ENCODE results near the gene RGS1. TPM values are rescaled to one million over a fixed set of nuclear protein-coding genes. Genes with fewer than 3 reads are reported as not detected.

Gene RGS1
- total RNA-seq, 1 experiment from 2014 or later, result not detected

DNA sequence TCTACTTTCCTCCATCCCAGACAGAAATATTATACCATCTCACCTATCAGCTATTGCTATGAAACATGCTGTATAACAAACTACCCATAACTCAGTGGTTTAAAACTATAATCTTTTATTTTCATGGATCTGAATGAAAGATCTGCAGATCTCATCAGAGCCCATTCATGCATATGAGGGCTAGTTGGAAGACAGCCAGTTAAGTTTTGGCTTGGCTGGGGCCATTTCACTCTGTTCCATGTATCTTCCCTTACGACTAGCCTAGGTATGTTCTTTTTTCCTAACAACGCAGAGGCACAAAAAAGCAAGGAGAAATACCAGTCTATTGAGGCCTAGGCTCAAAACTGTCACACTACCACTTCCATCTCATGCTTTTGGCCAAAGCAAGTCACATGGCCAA lies 28.1 kb upstream of the RGS1 start:
- TF ChIP-seq, protein P1, sequence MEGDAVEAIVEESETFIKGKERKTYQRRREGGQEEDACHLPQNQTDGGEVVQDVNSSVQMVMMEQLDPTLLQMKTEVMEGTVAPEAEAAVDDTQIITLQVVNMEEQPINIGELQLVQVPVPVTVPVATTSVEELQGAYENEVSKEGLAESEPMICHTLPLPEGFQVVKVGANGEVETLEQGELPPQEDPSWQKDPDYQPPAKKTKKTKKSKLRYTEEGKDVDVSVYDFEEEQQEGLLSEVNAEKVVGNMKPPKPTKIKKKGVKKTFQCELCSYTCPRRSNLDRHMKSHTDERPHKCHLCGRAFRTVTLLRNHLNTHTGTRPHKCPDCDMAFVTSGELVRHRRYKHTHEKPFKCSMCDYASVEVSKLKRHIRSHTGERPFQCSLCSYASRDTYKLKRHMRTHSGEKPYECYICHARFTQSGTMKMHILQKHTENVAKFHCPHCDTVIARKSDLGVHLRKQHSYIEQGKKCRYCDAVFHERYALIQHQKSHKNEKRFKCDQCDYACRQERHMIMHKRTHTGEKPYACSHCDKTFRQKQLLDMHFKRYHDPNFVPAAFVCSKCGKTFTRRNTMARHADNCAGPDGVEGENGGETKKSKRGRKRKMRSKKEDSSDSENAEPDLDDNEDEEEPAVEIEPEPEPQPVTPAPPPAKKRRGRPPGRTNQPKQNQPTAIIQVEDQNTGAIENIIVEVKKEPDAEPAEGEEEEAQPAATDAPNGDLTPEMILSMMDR (conservative IDR thresholded peaks at IDR 0.05), result no peak

More for the DNA sequence above, 28.1 kb upstream of the RGS1 start:
- H2BK5ac ChIP-seq (ENCODE audit: insufficient read length, low read length), result no peak overlapping the region
- Mint-ChIP-seq H3K27me3 (ENCODE audit: low read depth) (no peaks in the 10 kb centered on the region), H3K36me3 (ENCODE audit: insufficient read depth in 1 of 3, low read depth in 3 of 3) (no peaks in the 10 kb centered on the region), H3K9me3 (no peaks in the 10 kb centered on the region), H3K4me3 (no peak overlapping the region), H3K27ac (peak overlapping the region in 1 of 3 experiments; percentile 83; a peak in 2 of 7 replicates), H3K4me1 (peaks cover 0 to 18% of the 10 kb centered on the region in 2 experiments; a peak in 2 of 4 replicates)
- no peaks in the 10 kb centered on the region for H4K20me1 ChIP-seq (ENCODE audit: control insufficient read depth, insufficient read depth, insufficient read length)
- H3K9ac ChIP-seq (ENCODE audit: extremely low read depth, insufficient read length, low read length), result no peak overlapping the region
- WGBS (ENCODE audit: extremely low coverage, insufficient read length, low lambda C conversion rate), result no CpG with 5 or more reads among the region's 2 CpGs
- H4K91ac ChIP-seq (ENCODE audit: insufficient read length, low read depth, low read length), result no peak overlapping the region
- no peak overlapping the region for H2BK20ac ChIP-seq (ENCODE audit: low read depth, low read length, poor library complexity, severe bottlenecking)
- no peak overlapping the region for H3T11ph ChIP-seq (ENCODE audit: low read length)
- H2BK15ac ChIP-seq (ENCODE audit: low read depth, low read length), result no peak overlapping the region
- no peak overlapping the region for H3K4me2 ChIP-seq (ENCODE audit: insufficient read depth, insufficient read length, low read length)
- no peak overlapping the region for H4K8ac ChIP-seq (replicated peaks; ENCODE audit: insufficient read length, low read depth, low read length)
- H4K5ac ChIP-seq (ENCODE audit: insufficient read length, low read depth, low read length), result no peak overlapping the region
- DNase-seq, result no peak
- no peaks in the 10 kb centered on the region for H3K79me1 ChIP-seq (ENCODE audit: insufficient read depth, low read depth, low read length, poor library complexity, severe bottlenecking)
- H3K23me2 ChIP-seq (ENCODE audit: insufficient read length, low read depth, low read length, poor library complexity, severe bottlenecking), result no peaks in the 10 kb centered on the region
- no peaks in the 10 kb centered on the region for H3K27me3 ChIP-seq (ENCODE audit: insufficient read depth, low read length)
- no peak overlapping the region for H3K27ac ChIP-seq (ENCODE audit: insufficient read length, low read depth, low read length)
- H2BK120ac ChIP-seq (ENCODE audit: low read depth, low read length, poor library complexity, severe bottlenecking), result no peak overlapping the region
- no peak overlapping the region for H3K18ac ChIP-seq (ENCODE audit: insufficient read length, low read depth, low read length)
- no peaks in the 10 kb centered on the region for H3K4me1 ChIP-seq (ENCODE audit: insufficient read depth, low read length)
- no peak overlapping the region for H2AK5ac ChIP-seq (ENCODE audit: insufficient read length, low read length)
- no peaks in the 10 kb centered on the region for H3K79me2 ChIP-seq (ENCODE audit: insufficient read depth, low read length)
- no peak overlapping the region for H3K56ac ChIP-seq (ENCODE audit: insufficient read length, low read depth, low read length)
- no peaks in the 10 kb centered on the region for H3K9me3 ChIP-seq (ENCODE audit: control insufficient read depth, low read depth, low read length)
- no peak overlapping the region for H2BK12ac ChIP-seq (ENCODE audit: insufficient read length, low read depth, low read length)
- no peak overlapping the region for H3K23ac ChIP-seq (ENCODE audit: insufficient read length, low read depth, low read length)
- H3K4ac ChIP-seq (ENCODE audit: low read depth, low read length), result no peak overlapping the region
- no peak overlapping the region for H2AFZ ChIP-seq (ENCODE audit: low read length)
- H3K14ac ChIP-seq (ENCODE audit: insufficient read depth, low read length), result no peak overlapping the region
